Ovary (tissue), 3 donors: ENCODE data around the gene NEU4.

Source experiments
- POLR2A ChIP-seq: fragments of 450-650 bp; IDR thresholded peaks from one replicate; pipeline ENCODE4 v1.6.1; 2017; ENCODE audit warnings: antibody characterized with exemption, mild to moderate bottlenecking, moderate library complexity
- TF ChIP-seq, protein P1 (sequence below), 3 donors: fragments of 450-650 bp in 2 of 3; fragments of 200-600 bp in 1 of 3; IDR thresholded peaks; one replicate each; pipeline versions ENCODE4 v1.5.1 to v1.8.0; 2016 to 2022; ENCODE audit warnings: antibody characterized with exemption in 3 of 3, mild to moderate bottlenecking in 1 of 3
- donor health status: DM: no; HTN: no; CAD: no.

DNA sequence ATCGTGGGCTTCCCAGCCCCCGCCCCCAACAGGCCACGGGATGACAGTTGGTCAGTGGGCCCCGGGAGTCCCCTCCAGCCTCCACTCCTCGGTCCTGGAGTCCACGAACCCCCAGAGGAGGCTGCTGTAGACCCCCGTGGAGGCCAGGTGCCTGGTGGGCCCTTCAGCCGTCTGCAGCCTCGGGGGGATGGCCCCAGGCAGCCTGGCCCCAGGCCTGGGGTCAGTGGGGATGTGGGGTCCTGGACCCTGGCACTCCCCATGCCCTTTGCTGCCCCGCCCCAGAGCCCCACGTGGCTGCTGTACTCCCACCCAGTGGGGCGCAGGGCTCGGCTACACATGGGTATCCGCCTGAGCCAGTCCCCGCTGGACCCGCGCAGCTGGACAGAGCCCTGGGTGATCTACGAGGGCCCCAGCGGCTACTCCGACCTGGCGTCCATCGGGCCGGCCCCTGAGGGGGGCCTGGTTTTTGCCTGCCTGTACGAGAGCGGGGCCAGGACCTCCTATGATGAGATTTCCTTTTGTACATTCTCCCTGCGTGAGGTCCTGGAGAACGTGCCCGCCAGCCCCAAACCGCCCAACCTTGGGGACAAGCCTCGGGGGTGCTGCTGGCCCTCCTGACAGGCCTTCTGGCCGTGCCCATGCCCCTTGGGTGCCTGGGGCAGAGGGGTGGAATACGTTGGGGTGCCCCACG lies 7.6 kb downstream of the NEU4 start:
- TF ChIP-seq, protein P1, sequence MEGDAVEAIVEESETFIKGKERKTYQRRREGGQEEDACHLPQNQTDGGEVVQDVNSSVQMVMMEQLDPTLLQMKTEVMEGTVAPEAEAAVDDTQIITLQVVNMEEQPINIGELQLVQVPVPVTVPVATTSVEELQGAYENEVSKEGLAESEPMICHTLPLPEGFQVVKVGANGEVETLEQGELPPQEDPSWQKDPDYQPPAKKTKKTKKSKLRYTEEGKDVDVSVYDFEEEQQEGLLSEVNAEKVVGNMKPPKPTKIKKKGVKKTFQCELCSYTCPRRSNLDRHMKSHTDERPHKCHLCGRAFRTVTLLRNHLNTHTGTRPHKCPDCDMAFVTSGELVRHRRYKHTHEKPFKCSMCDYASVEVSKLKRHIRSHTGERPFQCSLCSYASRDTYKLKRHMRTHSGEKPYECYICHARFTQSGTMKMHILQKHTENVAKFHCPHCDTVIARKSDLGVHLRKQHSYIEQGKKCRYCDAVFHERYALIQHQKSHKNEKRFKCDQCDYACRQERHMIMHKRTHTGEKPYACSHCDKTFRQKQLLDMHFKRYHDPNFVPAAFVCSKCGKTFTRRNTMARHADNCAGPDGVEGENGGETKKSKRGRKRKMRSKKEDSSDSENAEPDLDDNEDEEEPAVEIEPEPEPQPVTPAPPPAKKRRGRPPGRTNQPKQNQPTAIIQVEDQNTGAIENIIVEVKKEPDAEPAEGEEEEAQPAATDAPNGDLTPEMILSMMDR (IDR thresholded peaks at IDR 0.05), result no peak
- no peak for TF ChIP-seq POLR2A
